ENCODE data around the gene CAPN2.

DNA sequence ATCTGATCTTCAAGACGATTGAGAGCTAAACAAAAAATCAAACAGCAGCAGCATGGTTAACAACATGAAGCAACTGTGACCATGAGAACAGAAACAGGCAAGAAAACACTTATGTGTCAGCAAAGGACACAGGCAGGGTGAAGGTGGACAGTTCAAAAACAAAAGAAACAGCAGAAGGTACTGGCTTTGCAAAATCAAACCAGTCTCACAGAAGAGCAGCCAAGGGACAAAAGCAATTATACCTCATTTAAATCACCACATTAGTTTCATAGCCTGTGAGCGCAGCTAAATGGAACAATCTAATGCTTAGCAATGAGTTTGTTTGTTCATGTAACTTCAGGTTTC, 59.1 kb downstream of the CAPN2 start:
- TF ChIP-seq, protein P1, sequence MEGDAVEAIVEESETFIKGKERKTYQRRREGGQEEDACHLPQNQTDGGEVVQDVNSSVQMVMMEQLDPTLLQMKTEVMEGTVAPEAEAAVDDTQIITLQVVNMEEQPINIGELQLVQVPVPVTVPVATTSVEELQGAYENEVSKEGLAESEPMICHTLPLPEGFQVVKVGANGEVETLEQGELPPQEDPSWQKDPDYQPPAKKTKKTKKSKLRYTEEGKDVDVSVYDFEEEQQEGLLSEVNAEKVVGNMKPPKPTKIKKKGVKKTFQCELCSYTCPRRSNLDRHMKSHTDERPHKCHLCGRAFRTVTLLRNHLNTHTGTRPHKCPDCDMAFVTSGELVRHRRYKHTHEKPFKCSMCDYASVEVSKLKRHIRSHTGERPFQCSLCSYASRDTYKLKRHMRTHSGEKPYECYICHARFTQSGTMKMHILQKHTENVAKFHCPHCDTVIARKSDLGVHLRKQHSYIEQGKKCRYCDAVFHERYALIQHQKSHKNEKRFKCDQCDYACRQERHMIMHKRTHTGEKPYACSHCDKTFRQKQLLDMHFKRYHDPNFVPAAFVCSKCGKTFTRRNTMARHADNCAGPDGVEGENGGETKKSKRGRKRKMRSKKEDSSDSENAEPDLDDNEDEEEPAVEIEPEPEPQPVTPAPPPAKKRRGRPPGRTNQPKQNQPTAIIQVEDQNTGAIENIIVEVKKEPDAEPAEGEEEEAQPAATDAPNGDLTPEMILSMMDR (IDR thresholded peaks at IDR 0.05; ENCODE audit: insufficient read depth, low read depth, low read length), result no peak
- TF ChIP-seq EZH2 (IDR thresholded peaks at IDR 0.05; ENCODE audit: insufficient read depth, low read length), result no peak

Data from astrocyte (in vitro differentiated cells and primary cell).